HG02973 (cell line): ENCODE data around the gene UFC1.
A peak's percentile ranks its signal among the peaks of the same experiment; 100 is the strongest.

ENCODE experiments used
- ATAC-seq: cut with Tn5 transposase; IDR thresholded peaks from one replicate; pipeline ENCODE4 v1.9.1; 2021; ENCODE audit warnings: moderate library complexity; ENCODE audit not compliant: unreplicated experiment

UFC1 gene

GRCh38 chr1:161133220-161133740, 20.5 kb upstream of the UFC1 start:
- ATAC-seq = peak; percentile 10

GRCh38 chr1:161137881-161138280, 15.9 kb upstream of the UFC1 start:
- no peak for ATAC-seq

GRCh38 chr1:161138431-161138830, 15.3 kb upstream of the UFC1 start:
- no peak for ATAC-seq

- no peak for ATAC-seq
Measured at GRCh38 chr1:161139766-161140165, 14.0 kb upstream of the UFC1 start.

- no peak for ATAC-seq
Measured at GRCh38 chr1:161140755-161141400, 12.9 kb upstream of the UFC1 start.

GRCh38 chr1:161145832-161146231, 7.9 kb upstream of the UFC1 start:
- no peak for ATAC-seq

GRCh38 chr1:161153176-161153575, 602 bp upstream of the UFC1 start:
- ATAC-seq = no peak

GRCh38 chr1:161157867-161158266, 4.1 kb downstream of the UFC1 start:
- ATAC-seq = no peak

- no peak for ATAC-seq
Measured at GRCh38 chr1:161158316-161159010, 4.7 kb downstream of the UFC1 start.

GRCh38 chr1:161159087-161159912, 5.5 kb downstream of the UFC1 start, which contains the start of gene USP21:
Gene USP21 (plus strand): TSS chr1:161159500. CDS start chr1:161160641, 1,141 bp downstream.
- ATAC-seq = peak; percentile 64

- no peak for ATAC-seq
Measured at GRCh38 chr1:161159913-161160243, 6.1 kb downstream of the UFC1 start.

- ATAC-seq = no peak
Measured at GRCh38 chr1:161160671-161161145, 6.9 kb downstream of the UFC1 start.

- no peak for ATAC-seq
Measured at GRCh38 chr1:161161652-161162051, 7.9 kb downstream of the UFC1 start.

- no peak for ATAC-seq
Measured at GRCh38 chr1:161162052-161162451, 8.3 kb downstream of the UFC1 start.

GRCh38 chr1:161162806-161163205, 9.0 kb downstream of the UFC1 start:
- ATAC-seq = no peak

GRCh38 chr1:161163793-161164192, 10.0 kb downstream of the UFC1 start:
- no peak for ATAC-seq

- ATAC-seq = no peak
Measured at GRCh38 chr1:161164901-161165610, 11.3 kb downstream of the UFC1 start.

- peak; percentile 86 for ATAC-seq
Measured at GRCh38 chr1:161165742-161166668, 12.2 kb downstream of the UFC1 start, which contains the start of gene PPOX. Gene PPOX (plus strand): TSS chr1:161166426. CDS start chr1:161166848, 422 bp downstream.

GRCh38 chr1:161166669-161167548, 13.1 kb downstream of the UFC1 start:
- no peak for ATAC-seq
